8988T (cell line): ENCODE data around the gene EGLN2.
"Not testable (repeated sequence)": the region's sequence is repeated elsewhere in the genome, so short reads cannot be mapped to it uniquely, and the experiment has no call there.

ENCODE experiments used
- DNase-seq: peaks from one replicate; pipeline ENCODE4 v3.0.0; 2011

Gene EGLN2

GRCh38 chr19:40798683-40799557, at the start of gene EGLN2:
EGLN2 (plus strand) TSS chr19:40799191; CDS start chr19:40800573, 1,382 bp downstream.
- DNase-seq: peak; percentile 76

GRCh38 chr19:40750058-40750873, 48.7 kb upstream of the EGLN2 start, which contains the start of gene ACTMAP:
ACTMAP (minus strand) TSS chr19:40750477; CDS start chr19:40749803, 674 bp downstream.
- DNase-seq: peak; percentile 77

GRCh38 chr19:40750874-40751537, 48.0 kb upstream of the EGLN2 start, which contains the start of gene SNRPA:
SNRPA (plus strand) TSS chr19:40751203; CDS start chr19:40751409, 206 bp downstream.
- DNase-seq: peak; percentile 74

- no peak for DNase-seq
These were observed 46.7 kb upstream of the EGLN2 start for GRCh38 chr19:40752257-40752781.

- no peak for DNase-seq
These were observed 44.3 kb upstream of the EGLN2 start for GRCh38 chr19:40754611-40755247.

GRCh38 chr19:40755248-40755624, 43.8 kb upstream of the EGLN2 start:
- DNase-seq: no peak

GRCh38 chr19:40755791-40756190, 43.2 kb upstream of the EGLN2 start:
- no peak for DNase-seq

GRCh38 chr19:40756502-40757110, 42.4 kb upstream of the EGLN2 start:
- DNase-seq: no peak

GRCh38 chr19:40758491-40758890, 40.5 kb upstream of the EGLN2 start:
- no peak for DNase-seq

- DNase-seq: no peak
These were observed 39.6 kb upstream of the EGLN2 start for GRCh38 chr19:40759352-40759751.

- DNase-seq: no peak
These were observed 36.1 kb upstream of the EGLN2 start for GRCh38 chr19:40762754-40763470.

- DNase-seq: no peak
These were observed 35.5 kb upstream of the EGLN2 start for GRCh38 chr19:40763526-40763925.

GRCh38 chr19:40763963-40764362, 35.0 kb upstream of the EGLN2 start:
- DNase-seq: no peak

GRCh38 chr19:40766385-40766784, 32.6 kb upstream of the EGLN2 start:
- not testable (repeated sequence) for DNase-seq

GRCh38 chr19:40768869-40769268, 30.1 kb upstream of the EGLN2 start:
- no peak for DNase-seq

GRCh38 chr19:40771101-40771862, 27.7 kb upstream of the EGLN2 start:
- not testable (repeated sequence) for DNase-seq

GRCh38 chr19:40774916-40775631, 23.9 kb upstream of the EGLN2 start, which contains the start of gene MIA:
MIA (plus strand) TSS chr19:40775521; CDS start chr19:40775543, 22 bp downstream.
- no peak for DNase-seq

- DNase-seq: no peak
These were observed 23.4 kb upstream of the EGLN2 start for GRCh38 chr19:40775632-40776022.

GRCh38 chr19:40776364-40776763, 22.6 kb upstream of the EGLN2 start:
- DNase-seq: no peak
